OCI-LY1 (cell line): ENCODE results near the gene CLCNKB.
"Not testable (repeated sequence)": the region's sequence is repeated elsewhere in the genome, so short reads cannot be mapped to it uniquely, and the experiment has no call there.

Experiments used
- H2AFZ ChIP-seq: fragments of 200-600 bp; sonication (generic), shearing (Covaris generic); 2 replicates; pipeline ENCODE4 v1.6.0; 2014; ENCODE audit warnings: antibody characterized with exemption, mild to moderate bottlenecking, low read length
- H3F3A ChIP-seq: fragments of 200-600 bp; sonication (generic), shearing (Covaris generic); 2 replicates; pipeline ENCODE4 v1.6.0; 2014; ENCODE audit warnings: mild to moderate bottlenecking, antibody characterized with exemption, low read length, moderate library complexity; ENCODE audit not compliant: insufficient read depth
- H3K27ac ChIP-seq: fragments of 200-600 bp; sonication (generic); 2 replicates; pipeline ENCODE4 v1.5.1; 2014; ENCODE audit warnings: low read length, mixed run types, mild to moderate bottlenecking, low read depth; ENCODE audit not compliant: poor library complexity, severe bottlenecking
- H3K27me3 ChIP-seq: fragments of 200-600 bp; sonication (generic); 2 replicates; pipeline ENCODE4 v1.6.0; 2014; ENCODE audit warnings: antibody characterized with exemption, mild to moderate bottlenecking, low read length, moderate library complexity; ENCODE audit not compliant: insufficient read depth
- H3K36me3 ChIP-seq: fragments of 200-600 bp; sonication (generic); 2 replicates; pipeline ENCODE4 v1.6.1; 2014; ENCODE audit warnings: mild to moderate bottlenecking, antibody characterized with exemption, low read length, moderate library complexity, mixed read lengths; ENCODE audit not compliant: insufficient read depth
- H3K4me1 ChIP-seq: fragments of 200-600 bp; sonication (generic); 2 replicates; pipeline ENCODE4 v1.5.1; 2014; ENCODE audit warnings: mild to moderate bottlenecking, low read length, moderate library complexity; ENCODE audit not compliant: insufficient read depth, severe bottlenecking
- H3K4me2 ChIP-seq: fragments of 200-600 bp; sonication (generic), shearing (Covaris generic); 2 replicates; pipeline ENCODE4 v1.6.1; 2014; ENCODE audit warnings: low read length
- H3K4me3 ChIP-seq: fragments of 200-600 bp; sonication (generic); 2 replicates; pipeline ENCODE4 v1.5.1; 2014; ENCODE audit warnings: low read length, low read depth, mild to moderate bottlenecking, mixed read lengths; ENCODE audit not compliant: poor library complexity, severe bottlenecking
- H3K79me2 ChIP-seq: fragments of 200-600 bp; shearing (Covaris generic); 2 replicates; pipeline ENCODE4 v1.6.1; 2016; ENCODE audit warnings: mixed run types, low read length, mixed read lengths; ENCODE audit not compliant: insufficient read depth
- H3K9ac ChIP-seq: fragments of 200-600 bp; sonication (generic), shearing (Covaris generic); 2 replicates; pipeline ENCODE4 v1.6.1; 2014; ENCODE audit warnings: mild to moderate bottlenecking, low read length, mixed read lengths
- H3K9me2 ChIP-seq: fragments of 200-600 bp; sonication (generic), shearing (Covaris generic); 2 replicates; pipeline ENCODE4 v1.6.1; 2014; ENCODE audit warnings: low read depth, mild to moderate bottlenecking, low read length, mixed read lengths
- H3K9me3 ChIP-seq: fragments of 200-600 bp; shearing (Covaris generic); 2 replicates; pipeline ENCODE4 v1.6.1; 2014; ENCODE audit warnings: low read length, mixed read lengths
- H4K20me1 ChIP-seq: fragments of 200-600 bp; sonication (generic), shearing (Covaris generic); 2 replicates; pipeline ENCODE4 v1.6.0; 2016; ENCODE audit warnings: mild to moderate bottlenecking, low read length; ENCODE audit not compliant: insufficient read depth
- CTCF ChIP-seq: fragments of 200-600 bp; sonication (generic), shearing (Covaris generic); IDR thresholded peaks from 2 replicates; pipeline ENCODE4 v1.5.1; 2017; ENCODE audit warnings: mild to moderate bottlenecking, antibody characterized with exemption, low read length, moderate library complexity, mixed read lengths
- EZH2 ChIP-seq: fragments of 200-600 bp; sonication (generic), shearing (Covaris generic); IDR thresholded peaks from 2 replicates; pipeline ENCODE4 v1.8.0; 2017; ENCODE audit warnings: borderline replicate concordance, mixed run types, mild to moderate bottlenecking, antibody characterized with exemption, low read length, moderate library complexity, mixed read lengths

Gene CLCNKB

DNA sequence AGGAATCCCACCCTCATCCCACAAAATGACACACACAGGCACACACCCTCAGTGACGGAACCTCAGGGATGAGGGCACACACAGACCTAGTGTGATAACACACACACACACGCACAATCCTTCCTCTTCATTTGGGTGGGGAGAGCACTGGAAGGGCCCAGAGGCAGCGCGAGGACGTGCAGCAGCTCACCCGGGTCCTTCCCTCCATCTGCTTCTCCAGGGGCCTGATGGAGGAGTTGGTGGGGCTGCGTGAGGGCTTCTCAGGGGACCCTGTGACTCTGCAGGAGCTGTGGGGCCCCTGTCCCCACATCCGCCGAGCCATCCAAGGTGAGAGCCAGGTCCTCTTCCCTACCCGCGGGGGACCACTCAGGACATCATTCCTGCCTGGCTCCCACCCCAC, 21.2 kb upstream of the CLCNKB start:
- H3K9me2 ChIP-seq: no peaks in the 10 kb centered on the region
- no peak overlapping the region for H2AFZ ChIP-seq
- H3K9me3 ChIP-seq: no peaks in the 10 kb centered on the region
- no peaks in the 10 kb centered on the region for H3K36me3 ChIP-seq
- no peaks in the 10 kb centered on the region for H3F3A ChIP-seq
- H4K20me1 ChIP-seq: no peaks in the 10 kb centered on the region
- H3K27me3 ChIP-seq: peaks cover 8% of the 10 kb centered on the region; the same call in 1 of the 2 replicates
- TF ChIP-seq CTCF (no peak), EZH2 (no peak)
- H3K4me2 ChIP-seq: no peak overlapping the region
- H3K4me3 ChIP-seq: no peak overlapping the region
- no peak overlapping the region for H3K9ac ChIP-seq
- no peak overlapping the region for H3K27ac ChIP-seq
- no peaks in the 10 kb centered on the region for H3K4me1 ChIP-seq
- H3K79me2 ChIP-seq: no peaks in the 10 kb centered on the region

DNA sequence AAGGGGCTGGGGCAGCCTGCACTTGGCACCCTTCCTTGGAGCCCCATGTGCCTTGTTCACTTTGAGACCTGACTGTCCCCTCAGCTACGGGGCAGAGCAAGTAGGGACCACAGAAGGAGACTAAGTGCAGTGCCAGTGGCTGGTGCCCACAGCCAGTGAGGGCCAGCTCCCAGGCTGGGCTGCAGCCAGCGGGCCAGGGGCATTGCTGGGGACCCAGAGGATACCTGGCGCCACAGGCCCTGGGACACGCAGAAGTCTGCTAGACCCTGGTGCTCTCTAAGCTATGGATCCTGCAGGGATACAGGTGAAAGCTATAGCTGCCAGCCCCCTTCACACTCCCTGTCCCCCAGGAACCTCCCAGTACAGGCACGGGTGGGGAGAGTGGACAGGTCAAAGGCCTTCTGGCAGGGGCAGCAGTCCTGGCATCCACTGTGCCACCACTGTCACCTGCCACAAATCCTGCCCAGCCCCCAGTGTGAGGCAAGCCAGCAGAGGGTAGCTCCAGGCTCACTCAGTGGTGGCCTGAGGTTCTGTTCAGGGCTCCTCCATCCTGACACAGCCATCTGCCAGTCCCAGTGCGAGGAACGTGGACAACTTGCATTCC, 20.4 kb upstream of the CLCNKB start:
- Histone ChIP-seq H3K9ac (no peak overlapping the region), H3K27me3 (peaks cover 8% of the 10 kb centered on the region; the same call in 1 of the 2 replicates), H3K4me1 (no peaks in the 10 kb centered on the region)

GRCh38 chr1:16026302-16026701, 17.3 kb upstream of the CLCNKB start:
- not testable (repeated sequence) for H2AFZ ChIP-seq, H3K9me3 ChIP-seq, H3K9ac ChIP-seq, H3K27ac ChIP-seq, H3K36me3 ChIP-seq, H3F3A ChIP-seq, H3K9me2 ChIP-seq, H3K79me2 ChIP-seq, H3K4me3 ChIP-seq, H3K4me2 ChIP-seq, H3K4me1 ChIP-seq, H3K27me3 ChIP-seq, H4K20me1 ChIP-seq

More for the DNA sequence above, 20.4 kb upstream of the CLCNKB start:
- Histone ChIP-seq H4K20me1 (no peaks in the 10 kb centered on the region), H2AFZ (no peak overlapping the region), H3F3A (no peaks in the 10 kb centered on the region), H3K36me3 (no peaks in the 10 kb centered on the region), H3K27ac (no peak overlapping the region), H3K4me3 (no peak overlapping the region), H3K9me2 (no peaks in the 10 kb centered on the region), H3K79me2 (no peaks in the 10 kb centered on the region), H3K4me2 (no peak overlapping the region), H3K9me3 (no peaks in the 10 kb centered on the region)
- TF ChIP-seq EZH2: no peak
- no peak for TF ChIP-seq CTCF

GRCh38 chr1:16026723-16027484, 16.7 kb upstream of the CLCNKB start:
- H3K27me3 ChIP-seq: 0 out of 2 replicates have a peak, but pooled peaks cover 9% of the 10 kb centered on the region
- no peak overlapping the region for H3K4me2 ChIP-seq
- H4K20me1 ChIP-seq: no peaks in the 10 kb centered on the region
- H3K9ac ChIP-seq: no peak overlapping the region
- no peaks in the 10 kb centered on the region for H3K9me2 ChIP-seq
- TF ChIP-seq EZH2: no peak
- TF ChIP-seq CTCF: no peak
- no peaks in the 10 kb centered on the region for H3K79me2 ChIP-seq
- no peak overlapping the region for H3K27ac ChIP-seq
- H3F3A ChIP-seq: no peaks in the 10 kb centered on the region
- H3K9me3 ChIP-seq: no peaks in the 10 kb centered on the region
- no peaks in the 10 kb centered on the region for H3K4me1 ChIP-seq
- H2AFZ ChIP-seq: no peak overlapping the region
- no peak overlapping the region for H3K4me3 ChIP-seq
- no peaks in the 10 kb centered on the region for H3K36me3 ChIP-seq
